Colon (tissue), 2 donors: ENCODE results near the gene CBARP.

ENCODE experiments used
- FAIRE-seq: peaks from 2 replicates; lab custom pipeline; 2012; peaks lifted over from hg19 to GRCh38; lab: Jason Lieb, UNC
- donor health status: control.
- donor health status: control.

Gene CBARP

GRCh38 chr19:1275260-1275975, 37.6 kb upstream of the CBARP start, which contains the start of gene FAM174C:
TSS of gene FAM174C (plus strand) at chr19:1275530. CDS start at chr19:1275550, 20 bp downstream.
- no peak for FAIRE-seq

- no peak for FAIRE-seq
These were observed 37.1 kb upstream of the CBARP start for GRCh38 chr19:1274852-1275259.

GRCh38 chr19:1274081-1274851, 36.5 kb upstream of the CBARP start:
- no peak for FAIRE-seq

- no peak for FAIRE-seq
These were observed 35.6 kb upstream of the CBARP start for GRCh38 chr19:1273263-1274041.

GRCh38 chr19:1272423-1273262, 34.8 kb upstream of the CBARP start:
- FAIRE-seq: no peak

- no peak for FAIRE-seq
These were observed 34.0 kb upstream of the CBARP start for GRCh38 chr19:1271528-1272422.

GRCh38 chr19:1270854-1271527, 33.2 kb upstream of the CBARP start:
- no peak for FAIRE-seq

GRCh38 chr19:1270213-1270853, 32.5 kb upstream of the CBARP start:
- FAIRE-seq: no peak

GRCh38 chr19:1269478-1270212, 31.8 kb upstream of the CBARP start:
- FAIRE-seq: no peak

GRCh38 chr19:1269065-1269477, 31.3 kb upstream of the CBARP start, which contains the start of gene CIRBP:
TSS of gene CIRBP (plus strand) at chr19:1269332. CDS start at chr19:1270934, 1,602 bp downstream.
- FAIRE-seq: no peak

GRCh38 chr19:1268226-1269064, 30.6 kb upstream of the CBARP start:
- no peak for FAIRE-seq

GRCh38 chr19:1267477-1268225, 29.8 kb upstream of the CBARP start:
- no peak for FAIRE-seq

- no peak for FAIRE-seq
These were observed 29.2 kb upstream of the CBARP start for GRCh38 chr19:1266916-1267476.

GRCh38 chr19:1266129-1266915, 28.5 kb upstream of the CBARP start:
- no peak for FAIRE-seq

GRCh38 chr19:1265615-1266128, 27.9 kb upstream of the CBARP start:
- FAIRE-seq: no peak
